ENCODE measurements around the gene ONECUT1.
"Not testable (repeated sequence)": the region's sequence is repeated elsewhere in the genome, so short reads cannot be mapped to it uniquely, and the experiment has no call there.

Gene ONECUT1

GRCh38 chr15:52790169-52790708 lies at the start of gene ONECUT1:
TSS of gene ONECUT1 (minus strand) at chr15:52790336. CDS start at chr15:52789884, 452 bp downstream.
- DNase-seq, result no peak

- no peak for DNase-seq
Measured at GRCh38 chr15:52834379-52834778, 44.2 kb upstream of the ONECUT1 start.

- not testable (repeated sequence) for DNase-seq
Measured at GRCh38 chr15:52824169-52824942, 34.2 kb upstream of the ONECUT1 start.

GRCh38 chr15:52822475-52822874 lies 32.3 kb upstream of the ONECUT1 start:
- no peak for DNase-seq

GRCh38 chr15:52819253-52819652 lies 29.1 kb upstream of the ONECUT1 start:
- no peak for DNase-seq

- DNase-seq, result not testable (repeated sequence)
Measured at GRCh38 chr15:52815899-52816298, 25.8 kb upstream of the ONECUT1 start.

- no peak for DNase-seq
Measured at GRCh38 chr15:52808996-52809395, 18.9 kb upstream of the ONECUT1 start.

GRCh38 chr15:52808441-52808840 lies 18.3 kb upstream of the ONECUT1 start:
- no peak for DNase-seq

- no peak for DNase-seq
Measured at GRCh38 chr15:52806284-52806655, 16.1 kb upstream of the ONECUT1 start.

- no peak for DNase-seq
Measured at GRCh38 chr15:52805351-52806283, 15.5 kb upstream of the ONECUT1 start.

GRCh38 chr15:52804526-52805081 lies 14.5 kb upstream of the ONECUT1 start:
- no peak for DNase-seq

- DNase-seq, result no peak
Measured at GRCh38 chr15:52803467-52804306, 13.6 kb upstream of the ONECUT1 start.

GRCh38 chr15:52803108-52803466 lies 13.0 kb upstream of the ONECUT1 start:
- no peak for DNase-seq

- DNase-seq, result no peak
Measured at GRCh38 chr15:52802110-52802509, 12.0 kb upstream of the ONECUT1 start.

GRCh38 chr15:52801748-52802085 lies 11.6 kb upstream of the ONECUT1 start:
- no peak for DNase-seq

- no peak for DNase-seq
Measured at GRCh38 chr15:52800828-52801747, 11.0 kb upstream of the ONECUT1 start.

GRCh38 chr15:52799145-52799811 lies 9.1 kb upstream of the ONECUT1 start:
- DNase-seq, result no peak

- no peak for DNase-seq
Measured at GRCh38 chr15:52798529-52799101, 8.5 kb upstream of the ONECUT1 start.

- no peak for DNase-seq
Measured at GRCh38 chr15:52797625-52798501, 7.7 kb upstream of the ONECUT1 start.

Data from bone marrow (tissue), 2 donors.